ENCODE measurements around the gene CREB3L2.

- TF ChIP-seq, protein P1, sequence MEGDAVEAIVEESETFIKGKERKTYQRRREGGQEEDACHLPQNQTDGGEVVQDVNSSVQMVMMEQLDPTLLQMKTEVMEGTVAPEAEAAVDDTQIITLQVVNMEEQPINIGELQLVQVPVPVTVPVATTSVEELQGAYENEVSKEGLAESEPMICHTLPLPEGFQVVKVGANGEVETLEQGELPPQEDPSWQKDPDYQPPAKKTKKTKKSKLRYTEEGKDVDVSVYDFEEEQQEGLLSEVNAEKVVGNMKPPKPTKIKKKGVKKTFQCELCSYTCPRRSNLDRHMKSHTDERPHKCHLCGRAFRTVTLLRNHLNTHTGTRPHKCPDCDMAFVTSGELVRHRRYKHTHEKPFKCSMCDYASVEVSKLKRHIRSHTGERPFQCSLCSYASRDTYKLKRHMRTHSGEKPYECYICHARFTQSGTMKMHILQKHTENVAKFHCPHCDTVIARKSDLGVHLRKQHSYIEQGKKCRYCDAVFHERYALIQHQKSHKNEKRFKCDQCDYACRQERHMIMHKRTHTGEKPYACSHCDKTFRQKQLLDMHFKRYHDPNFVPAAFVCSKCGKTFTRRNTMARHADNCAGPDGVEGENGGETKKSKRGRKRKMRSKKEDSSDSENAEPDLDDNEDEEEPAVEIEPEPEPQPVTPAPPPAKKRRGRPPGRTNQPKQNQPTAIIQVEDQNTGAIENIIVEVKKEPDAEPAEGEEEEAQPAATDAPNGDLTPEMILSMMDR (IDR thresholded peaks at IDR 0.05 in 4 of 5, conservative IDR thresholded peaks at IDR 0.05 in 1 of 5) = no peak
- TF ChIP-seq POLR2A (IDR thresholded peaks at IDR 0.05) = no peak
Measured at GRCh38 chr7:138030679-138031351, 28.9 kb upstream of the CREB3L2 start.
